ENCODE results near the gene ARRB2. TPM values are rescaled to one million over a fixed set of nuclear protein-coding genes. Genes with fewer than 3 reads are reported as not detected.

Gene ARRB2
- polyA plus RNA-seq, 2 of the 4 experiments (the other 2 are of a cell fraction) = 61.0 to 73.1 TPM

GRCh38 chr17:4718276-4718675 lies 7.8 kb downstream of the ARRB2 start (continued):
- TF ChIP-seq, protein P1, sequence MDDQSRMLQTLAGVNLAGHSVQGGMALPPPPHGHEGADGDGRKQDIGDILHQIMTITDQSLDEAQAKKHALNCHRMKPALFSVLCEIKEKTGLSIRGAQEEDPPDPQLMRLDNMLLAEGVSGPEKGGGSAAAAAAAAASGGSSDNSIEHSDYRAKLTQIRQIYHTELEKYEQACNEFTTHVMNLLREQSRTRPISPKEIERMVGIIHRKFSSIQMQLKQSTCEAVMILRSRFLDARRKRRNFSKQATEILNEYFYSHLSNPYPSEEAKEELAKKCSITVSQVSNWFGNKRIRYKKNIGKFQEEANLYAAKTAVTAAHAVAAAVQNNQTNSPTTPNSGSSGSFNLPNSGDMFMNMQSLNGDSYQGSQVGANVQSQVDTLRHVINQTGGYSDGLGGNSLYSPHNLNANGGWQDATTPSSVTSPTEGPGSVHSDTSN (IDR thresholded peaks at IDR 0.05) = no peak
- TF ChIP-seq CBX2 (IDR thresholded peaks at IDR 0.05; ENCODE audit: borderline replicate concordance, low read depth) (no peak), TFCP2L1 (CRISPR knock-in tag; IDR thresholded peaks at IDR 0.05) (no peak)

- ChIA-PET POLR2A (interaction anchor here (0.7 to 3.6 kb wide), 4 partner anchors 9 to 223 kb away, joined by 3 to 25 read pairs (median 8); partner anchors contain the start of genes ARRB2 and MED11), CTCF (interaction anchor here (0.9 to 8.9 kb wide), 4 partner anchors 10 to 70 kb away, joined by 3 to 57 read pairs (median 37); partner anchors contain the start of genes ARRB2, GLTPD2 and MED11)
- DNase-seq (ENCODE audit: low read depth in 1 of 2, low spot score in 1 of 2) = no peak
- H3K4me2 ChIP-seq = peak overlapping the region; percentile 87
- H3K4me1 ChIP-seq = peaks cover 56% of the 10 kb centered on the region
- no peak for FAIRE-seq
- H3K27ac ChIP-seq = peak overlapping the region; percentile 85 to 90
- TF ChIP-seq ZSCAN20 (CRISPR knock-in tag; IDR thresholded peaks at IDR 0.05) = no peak
- TF ChIP-seq FOSB (CRISPR knock-in tag; IDR thresholded peaks at IDR 0.05) = no peak
- TF ChIP-seq, protein P2, sequence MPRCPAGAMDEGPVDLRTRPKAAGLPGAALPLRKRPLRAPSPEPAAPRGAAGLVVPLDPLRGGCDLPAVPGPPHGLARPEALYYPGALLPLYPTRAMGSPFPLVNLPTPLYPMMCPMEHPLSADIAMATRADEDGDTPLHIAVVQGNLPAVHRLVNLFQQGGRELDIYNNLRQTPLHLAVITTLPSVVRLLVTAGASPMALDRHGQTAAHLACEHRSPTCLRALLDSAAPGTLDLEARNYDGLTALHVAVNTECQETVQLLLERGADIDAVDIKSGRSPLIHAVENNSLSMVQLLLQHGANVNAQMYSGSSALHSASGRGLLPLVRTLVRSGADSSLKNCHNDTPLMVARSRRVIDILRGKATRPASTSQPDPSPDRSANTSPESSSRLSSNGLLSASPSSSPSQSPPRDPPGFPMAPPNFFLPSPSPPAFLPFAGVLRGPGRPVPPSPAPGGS (IDR thresholded peaks at IDR 0.05) = 0 out of 3 replicates have a peak, but pooled peaks have one; percentile 5
- TF ChIP-seq USF2 (IDR thresholded peaks at IDR 0.05) = no peak
- no peak for TF ChIP-seq EHMT2 (IDR thresholded peaks at IDR 0.05; ENCODE audit: low read depth)
- peak; percentile 6 for TF ChIP-seq ZFP36 (IDR thresholded peaks at IDR 0.05; ENCODE audit: borderline replicate concordance, partially characterized antibody)
- TF ChIP-seq POLR2A (IDR thresholded peaks at IDR 0.05; ENCODE audit: low read length) = no peak
- no peaks in the 10 kb centered on the region for H3K9me3 ChIP-seq
- ATAC-seq = no peak; a peak in 2 of 6 replicates
- 67% methylated on average over 9 of the region's 10 CpGs for WGBS (ENCODE audit: missing lambda C conversion rate)
- no peak overlapping the region for H3K4me3 ChIP-seq
These were observed 8.7 kb downstream of the ARRB2 start for GRCh38 chr17:4719146-4719545.

DNA sequence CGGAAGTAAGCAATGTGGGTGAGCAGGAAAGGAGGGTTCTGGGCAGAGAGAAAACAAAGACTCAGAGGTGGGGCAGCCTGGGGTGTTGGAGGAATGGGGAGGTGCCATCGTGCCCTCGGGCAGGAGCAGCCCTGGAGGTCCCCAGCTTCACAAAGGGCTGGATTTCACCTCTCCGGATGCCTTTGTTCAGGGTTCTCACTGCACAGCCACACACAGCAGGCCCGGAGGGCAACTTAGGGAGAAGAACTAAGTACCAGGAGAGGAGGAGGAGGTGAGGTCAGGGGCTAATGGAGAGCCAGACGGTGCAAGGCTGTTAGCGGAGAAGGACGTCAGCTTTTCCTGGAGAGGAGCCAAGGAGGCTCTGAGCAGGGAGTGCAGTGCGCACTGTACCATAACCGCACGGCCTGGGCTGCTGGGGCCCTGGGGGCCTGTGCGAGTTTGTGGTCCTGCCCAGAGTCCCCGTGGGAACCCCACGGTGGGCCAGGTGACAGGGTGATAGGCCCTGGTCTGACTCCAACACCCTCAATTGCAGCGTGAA lies 9.3 kb downstream of the ARRB2 start:
- Histone ChIP-seq H3K4me3 (peak overlapping the region; percentile 26; the same call in 2 of the 3 replicates), H3K9me3 (no peaks in the 10 kb centered on the region), H3K27ac (peak overlapping the region; percentile 85 to 90), H3K4me1 (peaks cover 56% of the 10 kb centered on the region), H3K4me2 (peak overlapping the region; percentile 87)
- FAIRE-seq (peak; percentile 73), ATAC-seq (peak; percentile 63 to 81), DNase-seq (ENCODE audit: low read depth in 1 of 2, low spot score in 1 of 2) (peak; percentile 84 to 89)
- CTCF ChIA-PET = interaction anchor here (2.4 to 8.9 kb wide), 4 partner anchors 10 to 69 kb away, joined by 7 to 57 read pairs (median 37); partner anchors contain the start of genes ARRB2, GLTPD2 and MED11
- POLR2A ChIA-PET = interaction anchor here (1.1 to 3.6 kb wide), 3 partner anchors 10 to 70 kb away, joined by 5 to 25 read pairs (median 11); partner anchors contain the start of genes ARRB2 and MED11
- WGBS (ENCODE audit: missing lambda C conversion rate) = 11% methylated on average over 11 of the region's 15 CpGs
- TF ChIP-seq GATA3 (IDR thresholded peaks at IDR 0.05; ENCODE audit: borderline replicate concordance) (peak; percentile 40; the same call in 1 of the 2 replicates), JUN (IDR thresholded peaks at IDR 0.05) (peak; percentile 32 to 47; a peak in 2 of 5 replicates), NFE2L2 (conservative IDR thresholded peaks at IDR 0.05; ENCODE audit: low read length) (no peak), FOSL2 (IDR thresholded peaks at IDR 0.05) (no peak), FOSL2 (CRISPR knock-in tag; IDR thresholded peaks at IDR 0.05) (no peak; the same call in 1 of the 2 replicates), JUNB (IDR thresholded peaks at IDR 0.05) (0 out of 2 replicates have a peak, but pooled peaks have one; percentile 15), SMC3 (IDR thresholded peaks at IDR 0.05) (peak; percentile 14; the same call in 1 of the 3 replicates), FOSB (CRISPR knock-in tag; IDR thresholded peaks at IDR 0.05) (no peak), KDM5A (IDR thresholded peaks at IDR 0.05) (no peak), PHF8 (IDR thresholded peaks at IDR 0.05; ENCODE audit: borderline replicate concordance, low read depth) (no peak), FOXS1 (CRISPR knock-in tag; IDR thresholded peaks at IDR 0.05) (no peak), RARB (CRISPR knock-in tag; IDR thresholded peaks at IDR 0.05) (no peak), EP300 (IDR thresholded peaks at IDR 0.05) (peak; percentile 61 to 68; a peak in 2 of 5 replicates)
- TF ChIP-seq, protein P2 (IDR thresholded peaks at IDR 0.05) = no peak
- TF ChIP-seq, protein P3, sequence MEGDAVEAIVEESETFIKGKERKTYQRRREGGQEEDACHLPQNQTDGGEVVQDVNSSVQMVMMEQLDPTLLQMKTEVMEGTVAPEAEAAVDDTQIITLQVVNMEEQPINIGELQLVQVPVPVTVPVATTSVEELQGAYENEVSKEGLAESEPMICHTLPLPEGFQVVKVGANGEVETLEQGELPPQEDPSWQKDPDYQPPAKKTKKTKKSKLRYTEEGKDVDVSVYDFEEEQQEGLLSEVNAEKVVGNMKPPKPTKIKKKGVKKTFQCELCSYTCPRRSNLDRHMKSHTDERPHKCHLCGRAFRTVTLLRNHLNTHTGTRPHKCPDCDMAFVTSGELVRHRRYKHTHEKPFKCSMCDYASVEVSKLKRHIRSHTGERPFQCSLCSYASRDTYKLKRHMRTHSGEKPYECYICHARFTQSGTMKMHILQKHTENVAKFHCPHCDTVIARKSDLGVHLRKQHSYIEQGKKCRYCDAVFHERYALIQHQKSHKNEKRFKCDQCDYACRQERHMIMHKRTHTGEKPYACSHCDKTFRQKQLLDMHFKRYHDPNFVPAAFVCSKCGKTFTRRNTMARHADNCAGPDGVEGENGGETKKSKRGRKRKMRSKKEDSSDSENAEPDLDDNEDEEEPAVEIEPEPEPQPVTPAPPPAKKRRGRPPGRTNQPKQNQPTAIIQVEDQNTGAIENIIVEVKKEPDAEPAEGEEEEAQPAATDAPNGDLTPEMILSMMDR (IDR thresholded peaks at IDR 0.05) = no peak
- TF ChIP-seq, protein P4, sequence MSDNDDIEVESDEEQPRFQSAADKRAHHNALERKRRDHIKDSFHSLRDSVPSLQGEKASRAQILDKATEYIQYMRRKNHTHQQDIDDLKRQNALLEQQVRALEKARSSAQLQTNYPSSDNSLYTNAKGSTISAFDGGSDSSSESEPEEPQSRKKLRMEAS (IDR thresholded peaks at IDR 0.05) = peak; percentile 45; the same call in 1 of the 2 replicates
- TF ChIP-seq, protein P5, sequence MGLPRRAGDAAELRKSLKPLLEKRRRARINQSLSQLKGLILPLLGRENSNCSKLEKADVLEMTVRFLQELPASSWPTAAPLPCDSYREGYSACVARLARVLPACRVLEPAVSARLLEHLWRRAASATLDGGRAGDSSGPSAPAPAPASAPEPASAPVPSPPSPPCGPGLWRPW (IDR thresholded peaks at IDR 0.05) = no peak
- TF ChIP-seq, protein P6, sequence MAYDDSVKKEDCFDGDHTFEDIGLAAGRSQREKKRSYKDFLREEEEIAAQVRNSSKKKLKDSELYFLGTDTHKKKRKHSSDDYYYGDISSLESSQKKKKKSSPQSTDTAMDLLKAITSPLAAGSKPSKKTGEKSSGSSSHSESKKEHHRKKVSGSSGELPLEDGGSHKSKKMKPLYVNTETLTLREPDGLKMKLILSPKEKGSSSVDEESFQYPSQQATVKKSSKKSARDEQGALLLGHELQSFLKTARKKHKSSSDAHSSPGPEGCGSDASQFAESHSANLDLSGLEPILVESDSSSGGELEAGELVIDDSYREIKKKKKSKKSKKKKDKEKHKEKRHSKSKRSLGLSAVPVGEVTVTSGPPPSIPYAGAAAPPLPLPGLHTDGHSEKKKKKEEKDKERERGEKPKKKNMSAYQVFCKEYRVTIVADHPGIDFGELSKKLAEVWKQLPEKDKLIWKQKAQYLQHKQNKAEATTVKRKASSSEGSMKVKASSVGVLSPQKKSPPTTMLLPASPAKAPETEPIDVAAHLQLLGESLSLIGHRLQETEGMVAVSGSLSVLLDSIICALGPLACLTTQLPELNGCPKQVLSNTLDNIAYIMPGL (CRISPR knock-in tag; IDR thresholded peaks at IDR 0.05; ENCODE audit: borderline replicate concordance) = 0 out of 2 replicates have a peak, but pooled peaks have one; percentile 33
